HG03432 (cell line): ENCODE data around the gene PLXNB2.

ENCODE experiments used
- ATAC-seq: cut with Tn5 transposase; IDR thresholded peaks from one replicate; pipeline ENCODE4 v1.9.1; 2021; ENCODE audit warnings: mild to moderate bottlenecking, moderate library complexity; ENCODE audit not compliant: unreplicated experiment

The PLXNB2 gene

GRCh38 chr22:50311606-50312351, 4.3 kb upstream of the PLXNB2 start:
- ATAC-seq = no peak

DNA sequence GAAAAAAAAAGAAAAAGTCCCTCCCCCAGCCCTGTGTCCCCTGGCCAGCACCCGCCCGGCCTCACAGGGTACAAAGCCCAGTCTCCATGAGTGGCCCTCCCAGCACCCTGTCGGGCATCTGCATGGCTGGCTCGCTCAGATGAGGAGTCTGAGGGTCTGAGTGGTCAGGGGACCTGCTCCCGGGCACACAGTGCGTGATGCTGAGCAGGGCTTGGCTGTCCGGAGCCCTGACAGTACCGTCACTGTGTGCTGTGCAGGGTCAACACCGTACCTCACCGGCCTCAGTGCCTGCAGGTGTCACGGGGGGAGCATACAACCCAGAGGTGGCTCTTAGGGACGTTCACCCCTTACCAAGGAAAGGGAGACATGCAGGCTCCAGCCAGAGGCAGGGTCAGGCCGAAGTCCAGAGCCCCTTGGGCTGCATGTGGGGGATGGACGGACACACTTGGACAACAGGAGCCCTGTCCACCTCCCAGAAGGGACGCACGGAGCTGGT, 3.6 kb upstream of the PLXNB2 start:
- no peak for ATAC-seq

DNA sequence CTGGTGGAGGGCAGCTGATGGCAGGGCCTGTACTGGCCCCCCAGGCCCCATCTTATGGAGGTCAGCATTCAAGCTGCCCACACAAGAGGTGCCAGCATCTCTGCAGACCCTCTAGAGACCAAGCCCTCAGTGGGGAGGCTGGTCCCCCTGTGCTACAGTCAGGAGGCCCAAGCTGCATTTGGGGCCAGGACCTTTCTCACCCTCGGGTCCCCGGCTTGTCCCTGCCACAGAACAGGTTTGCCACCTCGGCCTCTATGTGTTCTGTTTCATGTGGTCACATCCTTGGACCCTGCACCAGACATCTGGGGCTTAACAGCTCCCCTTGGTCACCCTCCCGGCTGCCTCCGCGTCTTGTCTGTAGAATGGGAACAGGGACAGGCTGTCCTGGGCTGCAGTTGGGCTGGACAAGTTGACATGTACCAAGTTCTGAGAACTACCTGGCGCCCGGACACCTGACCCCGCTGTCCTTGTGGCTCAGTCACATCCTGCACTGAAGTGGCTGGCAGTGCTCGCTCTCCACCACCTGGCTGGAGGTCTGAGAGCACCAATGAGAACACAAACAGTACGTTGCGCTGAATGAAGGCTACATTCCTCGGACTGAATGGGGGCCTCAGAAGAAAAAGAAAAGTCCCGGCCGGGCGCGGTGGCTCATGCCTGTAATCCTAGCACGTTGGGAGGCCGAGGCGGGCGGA, 2.7 kb upstream of the PLXNB2 start:
- ATAC-seq = no peak

GRCh38 chr22:50309601-50309991, 2.1 kb upstream of the PLXNB2 start:
- ATAC-seq = no peak

GRCh38 chr22:50308986-50309600, 1.6 kb upstream of the PLXNB2 start:
- no peak for ATAC-seq

DNA sequence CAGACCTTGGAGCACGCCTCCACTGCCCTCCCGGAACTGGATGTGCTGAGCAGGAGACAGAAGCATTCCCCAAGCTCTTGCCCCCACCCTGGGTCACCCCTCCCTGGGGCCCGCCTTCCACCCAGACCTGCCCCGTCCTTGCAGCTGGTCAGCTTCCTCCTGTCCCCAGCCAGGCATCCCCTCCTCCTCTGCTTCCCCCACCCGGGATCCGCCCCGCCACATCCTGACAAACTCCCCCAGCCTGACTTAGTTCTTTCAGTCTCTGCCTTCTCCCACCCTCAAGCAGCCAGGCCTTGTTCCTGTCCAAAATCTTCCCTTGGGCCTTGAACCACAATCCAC, 1.1 kb upstream of the PLXNB2 start:
- ATAC-seq = no peak

DNA sequence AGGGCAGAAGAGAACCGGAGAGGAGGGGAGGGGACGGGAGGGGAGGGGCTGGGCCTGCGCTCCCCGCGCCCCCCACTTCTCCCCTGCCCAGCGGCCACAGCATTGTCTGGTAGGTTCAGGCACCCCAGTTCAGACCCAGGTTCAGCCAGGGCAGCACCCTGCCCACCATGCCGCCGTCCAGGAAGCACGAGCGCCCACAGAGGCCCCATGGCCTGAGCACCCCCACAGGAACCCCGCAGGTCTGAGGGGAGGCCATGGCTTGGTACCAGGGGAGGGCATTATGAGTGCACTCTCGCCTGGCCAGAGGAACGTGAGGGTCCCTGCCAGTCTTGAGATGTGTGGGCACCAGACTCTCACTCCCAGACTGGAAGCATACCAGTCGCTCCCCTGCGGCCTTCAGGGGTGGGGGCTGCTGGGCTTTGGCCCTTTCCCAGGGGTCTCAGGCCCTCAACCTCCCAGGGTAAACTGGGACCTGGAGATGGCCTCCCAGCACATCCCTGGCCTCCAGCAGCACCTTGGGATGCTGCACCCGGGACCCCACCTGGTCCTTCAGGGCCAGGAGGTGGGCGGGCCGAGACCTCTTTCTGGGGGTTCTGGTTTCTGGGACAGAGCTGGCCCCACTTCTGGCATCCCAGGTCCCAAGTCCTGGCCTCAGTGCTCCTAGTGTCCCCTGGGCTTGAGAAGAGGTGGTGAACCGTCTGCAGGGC, 597 bp upstream of the PLXNB2 start:
- ATAC-seq = no peak

DNA sequence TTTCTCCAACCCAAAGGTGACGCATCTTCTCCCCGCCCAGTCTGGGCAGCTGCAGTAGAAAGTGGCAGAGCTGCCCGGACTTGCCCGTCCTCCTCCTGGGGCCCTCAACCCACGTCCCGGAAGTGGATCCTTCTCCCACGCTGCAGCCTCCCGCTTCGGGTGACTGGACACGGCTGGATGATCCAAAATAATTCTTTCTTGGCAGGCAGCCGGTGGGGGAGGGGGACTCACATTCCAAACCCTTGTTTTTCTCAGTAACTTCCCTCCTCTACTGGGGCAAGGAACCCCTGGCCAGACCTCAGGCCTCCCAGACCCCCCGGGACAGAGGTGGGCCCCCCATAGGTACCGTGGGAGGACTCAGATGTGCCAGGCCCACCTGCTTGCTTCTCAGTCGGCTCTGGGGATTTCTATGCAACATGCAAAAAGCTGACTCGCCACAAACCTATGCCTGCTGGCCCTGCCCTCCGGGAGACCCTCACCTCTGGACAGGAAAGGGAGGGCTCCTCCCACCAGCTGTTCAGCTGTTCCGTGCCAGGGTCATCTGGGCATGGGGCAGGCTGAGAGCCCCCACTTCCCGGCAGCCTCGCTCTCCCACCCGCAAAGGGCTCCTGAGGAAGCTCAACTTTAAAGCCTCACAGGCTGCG, 1.4 kb downstream of the PLXNB2 start:
- ATAC-seq = peak; percentile 31

- ATAC-seq = peak; percentile 15
Observed at GRCh38 chr22:50305393-50305922, 2.0 kb downstream of the PLXNB2 start.

GRCh38 chr22:50304528-50305392, 2.7 kb downstream of the PLXNB2 start:
- ATAC-seq = no peak

DNA sequence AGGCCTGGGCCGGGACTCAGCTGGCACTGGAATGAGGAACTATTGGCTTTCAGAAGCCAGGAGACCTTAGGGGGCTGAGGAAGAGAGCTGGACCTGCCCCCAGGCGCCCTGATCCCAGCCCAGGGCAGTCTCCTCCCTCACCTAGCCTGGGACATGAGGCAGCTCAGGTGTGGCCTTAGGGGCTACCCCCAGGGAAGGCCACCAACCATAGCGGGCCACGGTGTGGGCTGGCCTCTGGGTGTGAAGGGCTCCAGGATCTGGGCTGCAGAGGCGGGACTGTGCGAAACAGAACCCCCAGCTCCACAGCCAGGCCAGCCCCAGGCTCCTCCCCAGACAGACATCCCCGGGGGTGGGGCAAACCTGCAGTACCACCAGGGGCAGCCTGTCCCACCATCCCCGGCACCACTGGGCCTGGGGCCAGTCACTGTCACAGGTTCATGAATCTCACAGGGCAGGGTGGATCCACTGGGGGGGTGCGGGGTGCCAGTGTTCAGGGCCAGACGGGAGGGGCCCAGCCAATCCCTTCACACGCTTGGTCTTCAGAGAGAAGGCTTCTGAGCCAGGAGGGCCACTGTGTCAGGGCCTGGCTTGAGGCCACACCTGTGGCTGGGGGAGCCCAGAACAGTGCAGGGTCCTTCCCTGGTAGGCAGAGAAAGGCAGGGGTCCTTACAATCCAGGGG, 3.5 kb downstream of the PLXNB2 start:
- ATAC-seq = no peak

DNA sequence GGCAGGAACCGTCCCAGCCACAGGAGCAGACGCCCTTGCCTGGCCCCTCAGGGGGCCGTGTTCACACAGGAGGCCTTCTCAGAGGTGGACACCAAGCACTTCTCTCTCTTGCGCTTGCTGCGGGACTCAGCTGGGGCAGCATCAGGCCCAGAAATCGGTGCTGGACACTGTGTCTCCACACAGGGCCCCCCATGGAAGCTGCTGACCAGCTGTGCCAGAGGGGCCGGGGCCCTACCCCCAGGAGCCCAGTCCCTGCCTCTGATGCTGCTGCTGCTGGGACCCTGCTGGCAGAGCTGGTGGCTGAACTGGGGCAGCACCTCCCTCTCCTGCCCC, 4.0 kb downstream of the PLXNB2 start:
- ATAC-seq = no peak

DNA sequence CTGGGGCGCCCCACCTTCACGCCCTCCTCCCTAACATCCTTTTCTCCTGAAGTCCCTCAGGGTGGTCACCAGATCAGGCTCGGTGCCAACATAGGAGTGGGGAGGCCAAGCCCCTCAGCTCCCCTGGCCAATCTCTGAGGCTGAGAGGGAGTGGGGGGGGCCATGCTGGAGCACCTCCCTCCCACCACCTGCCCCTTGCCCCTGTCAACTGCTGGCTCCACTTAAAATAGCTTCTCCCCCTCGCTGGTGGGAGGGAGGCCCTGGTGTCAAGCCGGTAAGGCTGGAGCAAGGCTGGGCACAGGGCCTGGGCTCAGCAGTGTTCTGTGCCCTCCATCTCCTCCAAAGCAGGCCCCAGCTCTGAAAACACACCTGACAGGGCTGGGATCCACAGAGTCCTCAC, 4.9 kb downstream of the PLXNB2 start:
- no peak for ATAC-seq

- ATAC-seq = no peak
Observed at GRCh38 chr22:50302041-50302541, 5.4 kb downstream of the PLXNB2 start.

- ATAC-seq = no peak
Observed at GRCh38 chr22:50301581-50301991, 5.9 kb downstream of the PLXNB2 start.

GRCh38 chr22:50300620-50301257, 6.7 kb downstream of the PLXNB2 start:
- ATAC-seq = no peak

DNA sequence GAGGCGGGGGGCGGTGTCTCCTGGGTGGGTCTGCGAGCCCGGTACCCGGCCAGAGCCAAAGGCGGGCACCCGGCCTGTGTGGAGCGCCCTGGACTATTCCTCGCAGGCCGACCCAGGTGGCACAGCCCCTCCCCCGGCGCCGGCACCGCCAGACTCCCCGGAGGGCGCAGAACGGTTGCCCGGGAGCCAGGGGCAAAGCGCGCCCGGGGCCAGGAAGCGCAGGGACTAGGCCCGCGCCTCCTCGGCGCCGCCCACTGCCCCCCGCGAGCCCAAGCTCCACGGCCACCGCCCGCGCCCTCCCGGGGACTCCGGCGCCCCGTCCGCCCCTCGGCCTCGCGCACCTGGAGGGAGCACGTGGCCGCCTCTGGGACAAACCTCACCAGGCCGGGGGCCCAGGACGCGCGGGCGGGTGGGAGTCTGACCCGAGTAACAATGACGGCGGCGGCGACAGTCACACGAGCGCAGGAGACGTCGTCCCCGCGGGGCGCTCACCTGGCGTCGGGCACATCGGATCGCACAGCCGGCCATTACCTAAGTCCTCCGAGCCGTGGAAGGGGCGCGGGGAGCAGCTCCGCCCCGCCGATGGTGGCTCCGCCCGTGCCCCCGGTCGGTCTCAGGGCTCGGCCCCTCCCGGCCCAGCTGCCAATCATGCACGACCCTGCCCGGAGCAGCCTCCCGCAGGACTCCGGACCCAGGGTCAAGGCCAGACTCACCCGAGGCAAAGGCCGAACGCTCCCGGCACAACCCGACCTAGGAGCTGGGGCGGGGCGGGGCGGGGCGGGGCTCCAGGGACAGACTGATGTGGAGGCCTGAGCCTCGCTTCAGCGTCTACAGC, 7.4 kb downstream of the PLXNB2 start:
- no peak for ATAC-seq
